T follicular helper cell (primary cell): ENCODE measurements around the gene RANBP17.
"Not testable (repeated sequence)": the region's sequence is repeated elsewhere in the genome, so short reads cannot be mapped to it uniquely, and the experiment has no call there.

Source experiments
- DNase-seq: peaks from one replicate; pipeline ENCODE4 v3.0.0-alpha.2; 2020; ENCODE audit warnings: low read depth

RANBP17 gene

GRCh38 chr5:171155621-171156020, 293.8 kb downstream of the RANBP17 start:
- no peak for DNase-seq

- no peak for DNase-seq
Measured at GRCh38 chr5:171157276-171157675, 295.5 kb downstream of the RANBP17 start.

- no peak for DNase-seq
Measured at GRCh38 chr5:171157775-171158174, 296.0 kb downstream of the RANBP17 start.

GRCh38 chr5:171158581-171158980, 296.8 kb downstream of the RANBP17 start:
- DNase-seq = no peak

GRCh38 chr5:171162165-171162564, 300.3 kb downstream of the RANBP17 start:
- no peak for DNase-seq

- no peak for DNase-seq
Measured at GRCh38 chr5:171162596-171162995, 300.8 kb downstream of the RANBP17 start.

GRCh38 chr5:171166766-171167165, 304.9 kb downstream of the RANBP17 start:
- DNase-seq = no peak

- DNase-seq = no peak
Measured at GRCh38 chr5:171168171-171168570, 306.4 kb downstream of the RANBP17 start.

GRCh38 chr5:171174960-171175359, 313.1 kb downstream of the RANBP17 start:
- not testable (repeated sequence) for DNase-seq

GRCh38 chr5:171175746-171176145, 313.9 kb downstream of the RANBP17 start:
- DNase-seq = no peak

GRCh38 chr5:171178190-171178589, 316.4 kb downstream of the RANBP17 start:
- not testable (repeated sequence) for DNase-seq

- no peak for DNase-seq
Measured at GRCh38 chr5:171188016-171188415, 326.2 kb downstream of the RANBP17 start.

GRCh38 chr5:171189442-171189841, 327.6 kb downstream of the RANBP17 start:
- no peak for DNase-seq

- no peak for DNase-seq
Measured at GRCh38 chr5:171192111-171192510, 330.3 kb downstream of the RANBP17 start.

GRCh38 chr5:171201310-171201709, 339.5 kb downstream of the RANBP17 start:
- DNase-seq = no peak

GRCh38 chr5:171205375-171205774, 343.6 kb downstream of the RANBP17 start:
- no peak for DNase-seq

- no peak for DNase-seq
Measured at GRCh38 chr5:171207256-171207847, 345.5 kb downstream of the RANBP17 start.

- DNase-seq = no peak
Measured at GRCh38 chr5:171221916-171222315, 360.1 kb downstream of the RANBP17 start.

GRCh38 chr5:171223927-171224326, 362.1 kb downstream of the RANBP17 start:
- DNase-seq = no peak

- DNase-seq = no peak
Measured at GRCh38 chr5:171226096-171226754, 364.4 kb downstream of the RANBP17 start.

GRCh38 chr5:171226864-171227263, 365.0 kb downstream of the RANBP17 start:
- DNase-seq = no peak

GRCh38 chr5:171236651-171237050, 374.8 kb downstream of the RANBP17 start:
- no peak for DNase-seq

GRCh38 chr5:171242521-171242920, 380.7 kb downstream of the RANBP17 start:
- DNase-seq = no peak

- DNase-seq = no peak
Measured at GRCh38 chr5:171246231-171246630, 384.4 kb downstream of the RANBP17 start.
